A549 (cell line): ENCODE measurements around the gene GLRA1. TPM values are rescaled to one million over a fixed set of nuclear protein-coding genes. Genes with fewer than 3 reads are reported as not detected.

ENCODE experiments used
- ATAC-seq, 2 experiments: fragments of 200-7000 bp in 1 of 2; fragments of >200 bp in 1 of 2; cut with Nextera tagmentation in 1 of 2; cut with Tn5 transposase in 1 of 2; 3 replicates each; pipeline versions ENCODE4 v1.8.0 to v1.9.1; 2018 to 2020; ENCODE audit warnings: mild to moderate bottlenecking in 1 of 2, moderate library complexity in 1 of 2
- CTCF ChIA-PET: fragments of 300-600 bp; sonication (Branson Sonifier 250); formaldehyde crosslinking; extraction: SDS; loops from one replicate; lab custom pipeline; 2021; ENCODE audit warnings: antibody characterized with exemption, inconsistent platforms; lab: Yijun Ruan, JAX
- POLR2A ChIA-PET: fragments of 350-600 bp; formaldehyde crosslinking; extraction: SDS; loops from one replicate; lab custom pipeline; 2021; ENCODE audit warnings: antibody characterized with exemption, inconsistent platforms; lab: Yijun Ruan, JAX
- DNase-seq, 2 experiments: peaks; one replicate each; pipeline versions ENCODE4 v3.0.0 to v3.0.0-alpha.2; 2011 to 2016; ENCODE audit warnings: low read depth in 1 of 2, low spot score in 1 of 2
- FAIRE-seq: peaks from 2 replicates; lab custom pipeline; 2011; peaks lifted over from hg19 to GRCh38; lab: Jason Lieb, UNC
- H3K27ac ChIP-seq, 2 experiments: fragments of >200 bp; sonication (Bioruptor Twin); formaldehyde crosslinking; 3 replicates each; pipeline ENCODE4 v1.5.1; 2016 to 2017
- H3K4me1 ChIP-seq: fragments of >200 bp; sonication (Bioruptor Twin); formaldehyde crosslinking; 3 replicates; pipeline ENCODE4 v1.6.1; 2016
- H3K4me2 ChIP-seq: fragments of >200 bp; sonication (Bioruptor Twin); formaldehyde crosslinking; 3 replicates; pipeline ENCODE4 v1.6.1; 2016
- H3K4me3 ChIP-seq: fragments of >200 bp; sonication (Bioruptor Twin); formaldehyde crosslinking; 3 replicates; pipeline ENCODE4 v1.5.1; 2016
- H3K9me3 ChIP-seq: fragments of >200 bp; sonication (Bioruptor Twin); formaldehyde crosslinking; 3 replicates; pipeline ENCODE4 v1.6.1; 2016
- BHLHE40 ChIP-seq: IDR thresholded peaks from 2 replicates; pipeline ENCODE4 v1.6.1; 2012; ENCODE audit warnings: low read depth, low read length, inconsistent platforms
- CBX8 ChIP-seq: fragments of 200-600 bp; sonication (generic); IDR thresholded peaks from 2 replicates; pipeline ENCODE4 v1.6.1; 2016
- CHD4 ChIP-seq: fragments of 200-600 bp; sonication (generic); IDR thresholded peaks from 2 replicates; pipeline ENCODE4 v1.6.1; 2016; ENCODE audit warnings: antibody characterized with exemption, mild to moderate bottlenecking, borderline replicate concordance
- EP300 ChIP-seq, 2 experiments: fragments of >200 bp; sonication (Bioruptor Twin); formaldehyde crosslinking; IDR thresholded peaks; 2 replicates in 1 of 2; 3 replicates in 1 of 2; pipeline ENCODE4 v1.6.1; 2016 to 2017
- ESRRA ChIP-seq: fragments of 150-350 bp; IDR thresholded peaks from 2 replicates; pipeline ENCODE4 v1.6.1; 2014; ENCODE audit warnings: mild to moderate bottlenecking, low read length, borderline replicate concordance
- GATA3 ChIP-seq: IDR thresholded peaks from 2 replicates; pipeline ENCODE4 v1.6.1; 2012; ENCODE audit warnings: borderline replicate concordance
- HDAC2 ChIP-seq: fragments of 200-600 bp; sonication (generic); IDR thresholded peaks from 2 replicates; pipeline ENCODE4 v1.6.1; 2016
- MAFK ChIP-seq: fragments of 450-650 bp; IDR thresholded peaks from 2 replicates; pipeline ENCODE4 v1.6.1; 2014; ENCODE audit not compliant: partially characterized antibody
- MAZ ChIP-seq: fragments of 150-350 bp; IDR thresholded peaks from 2 replicates; pipeline ENCODE4 v1.6.1; 2014; ENCODE audit warnings: antibody characterized with exemption, low read depth, low read length, borderline replicate concordance
- NPAS2 ChIP-seq: fragments of 250-450 bp; sonication (Bioruptor Pico); IDR thresholded peaks from 2 replicates; pipeline ENCODE4 v1.8.0; 2022; ENCODE audit warnings: mild to moderate bottlenecking, moderate library complexity, borderline replicate concordance
- POLR2A ChIP-seq: IDR thresholded peaks from 2 replicates; pipeline ENCODE4 v1.6.1; 2012; ENCODE audit warnings: mild to moderate bottlenecking, low read length
- RARB ChIP-seq: fragments of 250-450 bp; sonication (Bioruptor Pico); IDR thresholded peaks from 2 replicates; pipeline ENCODE4 v1.8.0; 2021; ENCODE audit warnings: mild to moderate bottlenecking, moderate library complexity
- RFX5 ChIP-seq: fragments of 450-650 bp; IDR thresholded peaks from 2 replicates; pipeline ENCODE4 v1.7.1; 2014; ENCODE audit warnings: antibody characterized with exemption, mild to moderate bottlenecking, moderate library complexity
- SMC3 ChIP-seq: fragments of >200 bp; sonication (Bioruptor Twin); formaldehyde crosslinking; IDR thresholded peaks from 3 replicates; pipeline ENCODE4 v1.6.1; 2018; ENCODE audit warnings: inconsistent platforms
- SREBF2 ChIP-seq: fragments of 450-650 bp; IDR thresholded peaks from 2 replicates; pipeline ENCODE4 v1.6.1; 2014; ENCODE audit warnings: mild to moderate bottlenecking, moderate library complexity
- TFCP2L1 ChIP-seq: fragments of 250-450 bp; sonication (Bioruptor Pico); IDR thresholded peaks from 2 replicates; pipeline ENCODE4 v1.5.0; 2021; ENCODE audit warnings: mild to moderate bottlenecking
- TP53 ChIP-seq: fragments of 250-450 bp; sonication (Bioruptor Pico); IDR thresholded peaks from 2 replicates; pipeline ENCODE4 v1.5.0; 2021; ENCODE audit warnings: mild to moderate bottlenecking, moderate library complexity
- ZNF302 ChIP-seq: fragments of 250-450 bp; sonication (Bioruptor Pico); IDR thresholded peaks from 2 replicates; pipeline ENCODE4 v1.9.0; 2021; ENCODE audit warnings: inconsistent platforms, mild to moderate bottlenecking, moderate library complexity
- WGBS: methylation state at CpG from one replicate; pipeline ENCODE4 v1.1.6; 2017; ENCODE audit errors: missing lambda C conversion rate; 5-methylcytosine and 5-hydroxymethylcytosine counted together
- polyA plus RNA-seq, 4 experiments: library from polyadenylated mRNA; depleted of rRNA in 3 of 4; stranded (reverse); fragments of >200 nt; fragmentation: RNase III in 1 of 4; extraction: RNeasy Plus Mini Kit Qiagen cat#74134 plus additional on column Dnase treatment in 1 of 4; gene quantifications; 2 replicates in 3 of 4; 3 replicates in 1 of 4; pipeline ENCODE4 v1.2.3, GENCODE V29; 2011 to 2017
- TF ChIP-seq, protein P1 (sequence below): fragments of 250-450 bp; sonication (Bioruptor Pico); IDR thresholded peaks from 2 replicates; pipeline ENCODE4 v1.5.0; 2021; ENCODE audit warnings: mild to moderate bottlenecking, moderate library complexity, borderline replicate concordance
- TF ChIP-seq, protein P2 (sequence below): fragments of 250-450 bp; sonication (Bioruptor Pico); IDR thresholded peaks from 2 replicates; pipeline ENCODE4 v1.5.0; 2020; ENCODE audit warnings: low read depth, mild to moderate bottlenecking, moderate library complexity
- TF ChIP-seq, protein P3 (sequence below): fragments of 150-350 bp; IDR thresholded peaks from 2 replicates; pipeline ENCODE4 v1.6.1; 2014; ENCODE audit warnings: low read depth, mild to moderate bottlenecking, low read length
- TF ChIP-seq, protein P4 (sequence below): fragments of 200-600 bp; sonication (generic); IDR thresholded peaks from 2 replicates; pipeline ENCODE4 v1.6.1; 2016; ENCODE audit warnings: antibody characterized with exemption, mild to moderate bottlenecking, moderate library complexity
- TF ChIP-seq, protein P5 (sequence below): IDR thresholded peaks from 2 replicates; pipeline ENCODE4 v1.6.1; 2012

GLRA1 gene
- polyA plus RNA-seq, 2 of the 4 experiments (the other 2 are of a cell fraction): not detected

DNA sequence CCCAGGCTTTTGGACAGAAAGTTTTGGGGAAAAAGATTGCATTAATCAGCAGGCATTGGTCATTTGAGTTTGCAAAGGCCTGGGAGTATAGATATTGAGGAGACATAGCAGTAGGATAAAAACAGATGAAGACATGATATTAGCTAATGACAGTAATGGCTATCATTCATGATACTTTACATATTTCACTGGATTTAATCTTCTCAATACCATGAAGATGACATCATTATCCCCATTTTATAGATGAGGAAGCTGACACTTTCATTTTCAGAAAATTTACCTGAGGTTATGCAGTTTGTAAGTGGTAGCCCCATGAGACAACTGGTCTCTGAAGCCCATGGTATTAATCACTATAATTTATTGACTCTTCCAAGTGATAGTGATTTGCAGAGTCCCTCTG, 23.0 kb downstream of the GLRA1 start:
- TF ChIP-seq GATA3 (no peak), NPAS2 (CRISPR knock-in tag) (no peak), CHD4 (no peak), POLR2A (no peak), MAFK (no peak), MAZ (no peak)
- Histone ChIP-seq H3K4me1 (no peaks in the 10 kb centered on the region), H3K9me3 (no peaks in the 10 kb centered on the region), H3K4me2 (no peak overlapping the region), H3K4me3 (no peak overlapping the region), H3K27ac (no peak overlapping the region)
- DNase-seq: no peak
- ChIA-PET CTCF (interaction anchor here (0.6 to 1.4 kb wide), 2 partner anchors 36 to 1640 kb away, joined by 3 read pairs; no protein-coding TSS in a partner anchor), POLR2A (no interaction called here)
- FAIRE-seq: no peak
- ATAC-seq: no peak

DNA sequence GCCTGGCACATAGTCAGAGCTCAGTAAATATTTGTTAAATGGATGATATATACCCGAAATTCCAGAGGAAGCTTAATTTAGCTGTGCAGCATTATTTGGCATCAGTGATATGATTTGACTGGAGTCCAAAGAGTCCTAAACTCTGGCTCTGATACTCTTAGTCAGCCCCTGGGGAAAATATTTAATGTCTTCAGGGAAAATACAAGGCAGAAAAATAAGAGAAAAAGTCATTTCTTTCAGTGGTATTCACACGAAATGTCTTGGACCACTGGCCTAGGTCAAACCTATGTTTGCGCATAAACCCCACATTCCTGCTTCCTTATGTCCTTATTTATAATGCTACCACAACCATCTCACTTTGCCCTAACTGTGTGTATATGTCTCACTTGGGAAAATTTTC, 23.8 kb downstream of the GLRA1 start:
- 34% methylated on average over 3 of the region's 3 CpGs for WGBS
- ATAC-seq (no peak), DNase-seq (no peak), FAIRE-seq (no peak)
- Histone ChIP-seq H3K4me3 (no peak overlapping the region), H3K4me2 (no peak overlapping the region), H3K27ac (no peak overlapping the region), H3K9me3 (no peaks in the 10 kb centered on the region), H3K4me1 (peaks cover 1% of the 10 kb centered on the region; the same call in 1 of the 3 replicates)
- CTCF ChIA-PET: interaction anchor here (1.4 kb wide), 1 partner anchor 35 kb away, joined by 3 read pairs; no protein-coding TSS in a partner anchor
- POLR2A ChIA-PET: no interaction called here
- TF ChIP-seq RFX5 (no peak), ZNF302 (CRISPR knock-in tag) (no peak), RARB (CRISPR knock-in tag) (no peak), SREBF2 (no peak), HDAC2 (no peak), TFCP2L1 (CRISPR knock-in tag) (no peak), POLR2A (no peak), TP53 (no peak), MAFK (no peak), GATA3 (no peak), ESRRA (no peak), EP300 (IDR thresholded peaks at IDR 0.05) (no peak), CBX8 (no peak), BHLHE40 (no peak), SMC3 (no peak)
- TF ChIP-seq, protein P1, sequence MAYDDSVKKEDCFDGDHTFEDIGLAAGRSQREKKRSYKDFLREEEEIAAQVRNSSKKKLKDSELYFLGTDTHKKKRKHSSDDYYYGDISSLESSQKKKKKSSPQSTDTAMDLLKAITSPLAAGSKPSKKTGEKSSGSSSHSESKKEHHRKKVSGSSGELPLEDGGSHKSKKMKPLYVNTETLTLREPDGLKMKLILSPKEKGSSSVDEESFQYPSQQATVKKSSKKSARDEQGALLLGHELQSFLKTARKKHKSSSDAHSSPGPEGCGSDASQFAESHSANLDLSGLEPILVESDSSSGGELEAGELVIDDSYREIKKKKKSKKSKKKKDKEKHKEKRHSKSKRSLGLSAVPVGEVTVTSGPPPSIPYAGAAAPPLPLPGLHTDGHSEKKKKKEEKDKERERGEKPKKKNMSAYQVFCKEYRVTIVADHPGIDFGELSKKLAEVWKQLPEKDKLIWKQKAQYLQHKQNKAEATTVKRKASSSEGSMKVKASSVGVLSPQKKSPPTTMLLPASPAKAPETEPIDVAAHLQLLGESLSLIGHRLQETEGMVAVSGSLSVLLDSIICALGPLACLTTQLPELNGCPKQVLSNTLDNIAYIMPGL (CRISPR knock-in tag): no peak
- TF ChIP-seq, protein P2, sequence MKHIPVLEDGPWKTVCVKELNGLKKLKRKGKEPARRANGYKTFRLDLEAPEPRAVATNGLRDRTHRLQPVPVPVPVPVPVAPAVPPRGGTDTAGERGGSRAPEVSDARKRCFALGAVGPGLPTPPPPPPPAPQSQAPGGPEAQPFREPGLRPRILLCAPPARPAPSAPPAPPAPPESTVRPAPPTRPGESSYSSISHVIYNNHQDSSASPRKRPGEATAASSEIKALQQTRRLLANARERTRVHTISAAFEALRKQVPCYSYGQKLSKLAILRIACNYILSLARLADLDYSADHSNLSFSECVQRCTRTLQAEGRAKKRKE (CRISPR knock-in tag): no peak
- TF ChIP-seq, protein P3, sequence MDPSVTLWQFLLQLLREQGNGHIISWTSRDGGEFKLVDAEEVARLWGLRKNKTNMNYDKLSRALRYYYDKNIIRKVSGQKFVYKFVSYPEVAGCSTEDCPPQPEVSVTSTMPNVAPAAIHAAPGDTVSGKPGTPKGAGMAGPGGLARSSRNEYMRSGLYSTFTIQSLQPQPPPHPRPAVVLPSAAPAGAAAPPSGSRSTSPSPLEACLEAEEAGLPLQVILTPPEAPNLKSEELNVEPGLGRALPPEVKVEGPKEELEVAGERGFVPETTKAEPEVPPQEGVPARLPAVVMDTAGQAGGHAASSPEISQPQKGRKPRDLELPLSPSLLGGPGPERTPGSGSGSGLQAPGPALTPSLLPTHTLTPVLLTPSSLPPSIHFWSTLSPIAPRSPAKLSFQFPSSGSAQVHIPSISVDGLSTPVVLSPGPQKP: no peak
- TF ChIP-seq, protein P4, sequence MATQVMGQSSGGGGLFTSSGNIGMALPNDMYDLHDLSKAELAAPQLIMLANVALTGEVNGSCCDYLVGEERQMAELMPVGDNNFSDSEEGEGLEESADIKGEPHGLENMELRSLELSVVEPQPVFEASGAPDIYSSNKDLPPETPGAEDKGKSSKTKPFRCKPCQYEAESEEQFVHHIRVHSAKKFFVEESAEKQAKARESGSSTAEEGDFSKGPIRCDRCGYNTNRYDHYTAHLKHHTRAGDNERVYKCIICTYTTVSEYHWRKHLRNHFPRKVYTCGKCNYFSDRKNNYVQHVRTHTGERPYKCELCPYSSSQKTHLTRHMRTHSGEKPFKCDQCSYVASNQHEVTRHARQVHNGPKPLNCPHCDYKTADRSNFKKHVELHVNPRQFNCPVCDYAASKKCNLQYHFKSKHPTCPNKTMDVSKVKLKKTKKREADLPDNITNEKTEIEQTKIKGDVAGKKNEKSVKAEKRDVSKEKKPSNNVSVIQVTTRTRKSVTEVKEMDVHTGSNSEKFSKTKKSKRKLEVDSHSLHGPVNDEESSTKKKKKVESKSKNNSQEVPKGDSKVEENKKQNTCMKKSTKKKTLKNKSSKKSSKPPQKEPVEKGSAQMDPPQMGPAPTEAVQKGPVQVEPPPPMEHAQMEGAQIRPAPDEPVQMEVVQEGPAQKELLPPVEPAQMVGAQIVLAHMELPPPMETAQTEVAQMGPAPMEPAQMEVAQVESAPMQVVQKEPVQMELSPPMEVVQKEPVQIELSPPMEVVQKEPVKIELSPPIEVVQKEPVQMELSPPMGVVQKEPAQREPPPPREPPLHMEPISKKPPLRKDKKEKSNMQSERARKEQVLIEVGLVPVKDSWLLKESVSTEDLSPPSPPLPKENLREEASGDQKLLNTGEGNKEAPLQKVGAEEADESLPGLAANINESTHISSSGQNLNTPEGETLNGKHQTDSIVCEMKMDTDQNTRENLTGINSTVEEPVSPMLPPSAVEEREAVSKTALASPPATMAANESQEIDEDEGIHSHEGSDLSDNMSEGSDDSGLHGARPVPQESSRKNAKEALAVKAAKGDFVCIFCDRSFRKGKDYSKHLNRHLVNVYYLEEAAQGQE: no peak
- TF ChIP-seq, protein P5, sequence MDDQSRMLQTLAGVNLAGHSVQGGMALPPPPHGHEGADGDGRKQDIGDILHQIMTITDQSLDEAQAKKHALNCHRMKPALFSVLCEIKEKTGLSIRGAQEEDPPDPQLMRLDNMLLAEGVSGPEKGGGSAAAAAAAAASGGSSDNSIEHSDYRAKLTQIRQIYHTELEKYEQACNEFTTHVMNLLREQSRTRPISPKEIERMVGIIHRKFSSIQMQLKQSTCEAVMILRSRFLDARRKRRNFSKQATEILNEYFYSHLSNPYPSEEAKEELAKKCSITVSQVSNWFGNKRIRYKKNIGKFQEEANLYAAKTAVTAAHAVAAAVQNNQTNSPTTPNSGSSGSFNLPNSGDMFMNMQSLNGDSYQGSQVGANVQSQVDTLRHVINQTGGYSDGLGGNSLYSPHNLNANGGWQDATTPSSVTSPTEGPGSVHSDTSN: no peak
